UCSD-AML1 (cell line): ENCODE data around the gene MAPK12.
A peak's percentile ranks its signal among the peaks of the same experiment; 100 is the strongest.

Experiments
- DNase-seq: peaks from one replicate; lab custom pipeline; 2025; ENCODE audit not compliant: unreplicated experiment; lab: John Stamatoyannopoulos, UW

Gene MAPK12

GRCh38 chr22:50299785-50300619 lies 38.5 kb upstream of the MAPK12 start:
- no peak for DNase-seq

- DNase-seq: no peak
Observed at GRCh38 chr22:50298937-50299784, 37.7 kb upstream of the MAPK12 start.

GRCh38 chr22:50298266-50298637 lies 36.8 kb upstream of the MAPK12 start:
- no peak for DNase-seq

- no peak for DNase-seq
Observed at GRCh38 chr22:50297510-50298265, 36.2 kb upstream of the MAPK12 start.

GRCh38 chr22:50296658-50297490 lies 35.4 kb upstream of the MAPK12 start:
- no peak for DNase-seq

GRCh38 chr22:50294319-50294656 lies 32.8 kb upstream of the MAPK12 start:
- DNase-seq: no peak

- DNase-seq: peak; percentile 72
Observed at GRCh38 chr22:50293441-50294318, 32.2 kb upstream of the MAPK12 start.

GRCh38 chr22:50292643-50293440 lies 31.4 kb upstream of the MAPK12 start:
- no peak for DNase-seq

GRCh38 chr22:50289942-50290630 lies 28.6 kb upstream of the MAPK12 start:
- no peak for DNase-seq

GRCh38 chr22:50289151-50289941 lies 27.9 kb upstream of the MAPK12 start:
- no peak for DNase-seq

GRCh38 chr22:50287731-50288130 lies 26.2 kb upstream of the MAPK12 start:
- DNase-seq: no peak

- DNase-seq: no peak
Observed at GRCh38 chr22:50286701-50287318, 25.3 kb upstream of the MAPK12 start.

- DNase-seq: no peak
Observed at GRCh38 chr22:50286275-50286674, 24.8 kb upstream of the MAPK12 start.

GRCh38 chr22:50285568-50286229 lies 24.2 kb upstream of the MAPK12 start:
- no peak for DNase-seq

- no peak for DNase-seq
Observed at GRCh38 chr22:50284479-50284878, 23.0 kb upstream of the MAPK12 start.

- DNase-seq: no peak
Observed at GRCh38 chr22:50283821-50284220, 22.3 kb upstream of the MAPK12 start.
